GM06990 (cell line): Measurements from ENCODE around the gene FAM98C.
A peak's percentile ranks its signal among the peaks of the same experiment; 100 is the strongest.

Source experiments
- DNase-seq: peaks from one replicate; pipeline ENCODE4 v3.0.0-alpha.2; 2011; ENCODE audit not compliant: insufficient read length; ENCODE audit errors: extremely low read depth
- H3K27me3 ChIP-seq: replicated peaks from 2 replicates; pipeline ENCODE4 v1.6.0; 2011; ENCODE audit warnings: low read length; ENCODE audit not compliant: control insufficient read depth, insufficient read depth
- H3K36me3 ChIP-seq: 2 replicates; pipeline ENCODE4 v1.5.1; 2011; ENCODE audit warnings: low read length; ENCODE audit not compliant: control insufficient read depth, insufficient read depth
- H3K4me3 ChIP-seq: replicated peaks from 2 replicates; pipeline ENCODE4 v1.5.1; 2011; ENCODE audit warnings: low read depth, mild to moderate bottlenecking, control low read depth, low read length
- CTCF ChIP-seq: IDR thresholded peaks from 2 replicates; pipeline ENCODE4 v1.5.1; 2011; ENCODE audit warnings: low read length, control low read depth, mild to moderate bottlenecking, inconsistent platforms; ENCODE audit not compliant: insufficient read depth, poor library complexity, severe bottlenecking

FAM98C gene

GRCh38 chr19:38375748-38376147, 27.1 kb upstream of the FAM98C start:
- Histone ChIP-seq H3K4me3 (peak overlapping the region; percentile 96), H3K36me3 (peaks cover 17% of the 10 kb centered on the region), H3K27me3 (no peaks in the 10 kb centered on the region)
- no peak for TF ChIP-seq CTCF
- DNase-seq = no peak

- Histone ChIP-seq H3K36me3 (peaks cover 25% of the 10 kb centered on the region), H3K4me3 (no peak overlapping the region), H3K27me3 (no peaks in the 10 kb centered on the region)
- no peak for DNase-seq
- TF ChIP-seq CTCF = no peak
These were observed 26.3 kb upstream of the FAM98C start for GRCh38 chr19:38376576-38376975.

- DNase-seq = no peak
- H3K27me3 ChIP-seq = no peaks in the 10 kb centered on the region
- TF ChIP-seq CTCF = no peak
- H3K4me3 ChIP-seq = no peak overlapping the region
- peaks cover 30% of the 10 kb centered on the region for H3K36me3 ChIP-seq
These were observed 25.8 kb upstream of the FAM98C start for GRCh38 chr19:38377052-38377451.

GRCh38 chr19:38378866-38379265, 24.0 kb upstream of the FAM98C start:
- no peak for DNase-seq
- Histone ChIP-seq H3K36me3 (peaks cover 40% of the 10 kb centered on the region), H3K4me3 (no peak overlapping the region), H3K27me3 (no peaks in the 10 kb centered on the region)
- TF ChIP-seq CTCF = no peak

GRCh38 chr19:38381138-38381537, 21.8 kb upstream of the FAM98C start:
- Histone ChIP-seq H3K27me3 (no peaks in the 10 kb centered on the region), H3K36me3 (peaks cover 50% of the 10 kb centered on the region), H3K4me3 (no peak overlapping the region)
- no peak for DNase-seq
- no peak for TF ChIP-seq CTCF

GRCh38 chr19:38383184-38383583, 19.7 kb upstream of the FAM98C start:
- TF ChIP-seq CTCF = no peak
- Histone ChIP-seq H3K4me3 (no peak overlapping the region), H3K36me3 (peaks cover 45% of the 10 kb centered on the region), H3K27me3 (no peaks in the 10 kb centered on the region)
- DNase-seq = no peak
